Measurements from ENCODE around the gene TMEM151A. TPM values are rescaled to one million over a fixed set of nuclear protein-coding genes. Genes with fewer than 3 reads are reported as not detected.
A peak's percentile ranks its signal among the peaks of the same experiment; 100 is the strongest.

Gene TMEM151A
- total and polyA plus RNA-seq, 2 of the 4 experiments (the other 2 are of a cell fraction) = 0.03 TPM; not detected in 1

DNA sequence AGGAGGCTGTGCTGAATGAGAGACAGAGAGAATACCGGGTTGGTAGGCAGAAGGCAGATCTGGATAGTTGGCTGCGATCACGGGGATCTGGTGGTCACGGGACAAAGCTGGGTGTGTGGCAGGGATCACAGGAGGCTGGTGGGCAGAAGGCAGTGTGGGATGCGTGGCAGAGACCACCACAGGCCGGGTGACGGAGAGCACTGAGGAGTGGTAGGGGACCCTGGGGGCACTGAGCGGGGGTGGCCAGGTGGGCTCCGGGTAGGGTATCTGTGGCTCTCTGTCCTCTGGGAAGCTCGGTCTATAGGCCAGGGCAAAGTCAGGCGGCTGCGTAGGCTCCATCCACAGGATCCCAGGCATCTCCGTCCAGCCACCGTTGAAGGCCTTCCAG lies 23.8 kb downstream of the TMEM151A start:
- H4K8ac ChIP-seq (ENCODE audit: low read depth in 2 of 2, low read length in 2 of 2) = peak overlapping the region; percentile 1 to 59; a peak in 1 of 4 replicates
- peaks cover 32% of the 10 kb centered on the region for H3K4me1 ChIP-seq (ENCODE audit: control insufficient read depth, insufficient read depth, low read length)
- H2BK120ac ChIP-seq (ENCODE audit: low read depth, low read length) = peak overlapping the region; percentile 47; the same call in 1 of the 2 replicates
- H2BK15ac ChIP-seq (ENCODE audit: low read depth, low read length) = no peak overlapping the region
- peak overlapping the region; percentile 93 for H2AK9ac ChIP-seq (replicated peaks; ENCODE audit: low read depth, low read length, poor library complexity)
- H2AK5ac ChIP-seq (ENCODE audit: low read depth, low read length) = peak overlapping the region; percentile 77
- peak overlapping the region; percentile 0; the same call in 1 of the 2 replicates for H4K5ac ChIP-seq (ENCODE audit: low read depth, low read length)
- H4K91ac ChIP-seq (ENCODE audit: insufficient read depth, low read depth, low read length) = no peak overlapping the region; the same call in 1 of the 2 replicates
- H3K36me3 ChIP-seq (ENCODE audit: control insufficient read depth, insufficient read depth, low read length) = no peaks in the 10 kb centered on the region
- POLR2A ChIA-PET (ENCODE audit: unreplicated experiment) = no interaction called here
- no peaks in the 10 kb centered on the region for H3K9me3 ChIP-seq (ENCODE audit: control insufficient read depth, insufficient read depth, low read length)
- CTCF ChIA-PET = no interaction called here
- peak overlapping the region; percentile 81 for H2AFZ ChIP-seq (replicated peaks; ENCODE audit: low read length, poor library complexity)
- H3K56ac ChIP-seq (ENCODE audit: extremely low read depth, insufficient read depth, low read length) = peak overlapping the region; percentile 18; the same call in 1 of the 2 replicates
- peaks cover 11% of the 10 kb centered on the region for H3K9me1 ChIP-seq (ENCODE audit: insufficient read depth, low read length)
- dilution Hi-C loops (cut with HindIII; ENCODE audit: low sequenced_read_pairs, unreplicated experiment) = no loop called here
- peak overlapping the region; percentile 77 for H2BK5ac ChIP-seq (ENCODE audit: low read depth, low read length, poor library complexity, severe bottlenecking)
- peak overlapping the region; percentile 85 for H3K4me2 ChIP-seq (ENCODE audit: low read depth, low read length)
- no peak overlapping the region for H2BK20ac ChIP-seq (ENCODE audit: low read depth, low read length)
- H3K4ac ChIP-seq (ENCODE audit: low read depth, low read length) = peak overlapping the region; percentile 81
- H3K27me3 ChIP-seq (ENCODE audit: control insufficient read depth, insufficient read depth, low read length) = no peaks in the 10 kb centered on the region
- TF ChIP-seq, protein P1, sequence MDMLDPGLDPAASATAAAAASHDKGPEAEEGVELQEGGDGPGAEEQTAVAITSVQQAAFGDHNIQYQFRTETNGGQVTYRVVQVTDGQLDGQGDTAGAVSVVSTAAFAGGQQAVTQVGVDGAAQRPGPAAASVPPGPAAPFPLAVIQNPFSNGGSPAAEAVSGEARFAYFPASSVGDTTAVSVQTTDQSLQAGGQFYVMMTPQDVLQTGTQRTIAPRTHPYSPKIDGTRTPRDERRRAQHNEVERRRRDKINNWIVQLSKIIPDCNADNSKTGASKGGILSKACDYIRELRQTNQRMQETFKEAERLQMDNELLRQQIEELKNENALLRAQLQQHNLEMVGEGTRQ (IDR thresholded peaks at IDR 0.05; ENCODE audit: low read depth, low read length) = no peak; the same call in 1 of the 2 replicates
- TF ChIP-seq CEBPB (IDR thresholded peaks at IDR 0.05; ENCODE audit: low read depth, low read length) (no peak), FOS (IDR thresholded peaks at IDR 0.05; ENCODE audit: low read depth, low read length) (no peak), RCOR1 (IDR thresholded peaks at IDR 0.05; ENCODE audit: insufficient replicate concordance, low read length) (no peak), POLR2A (IDR thresholded peaks at IDR 0.05; ENCODE audit: low read depth, low read length) (no peak; the same call in 1 of the 2 replicates), RAD21 (IDR thresholded peaks at IDR 0.05; ENCODE audit: low read length) (no peak), CHD1 (IDR thresholded peaks at IDR 0.05; ENCODE audit: low read depth, low read length) (no peak), MXI1 (IDR thresholded peaks at IDR 0.05; ENCODE audit: borderline replicate concordance, low read depth, low read length) (no peak), MAZ (IDR thresholded peaks at IDR 0.05; ENCODE audit: borderline replicate concordance, low read depth, low read length) (no peak), SMC3 (IDR thresholded peaks at IDR 0.05; ENCODE audit: low read depth, low read length) (no peak), BHLHE40 (IDR thresholded peaks at IDR 0.05; ENCODE audit: low read depth, low read length) (no peak), MAFK (IDR thresholded peaks at IDR 0.05; ENCODE audit: low read depth, low read length) (no peak), RFX5 (IDR thresholded peaks at IDR 0.05; ENCODE audit: low read depth, low read length) (no peak), NFE2L2 (IDR thresholded peaks at IDR 0.05; ENCODE audit: low read depth, low read length) (no peak)
- TF ChIP-seq, protein P2, sequence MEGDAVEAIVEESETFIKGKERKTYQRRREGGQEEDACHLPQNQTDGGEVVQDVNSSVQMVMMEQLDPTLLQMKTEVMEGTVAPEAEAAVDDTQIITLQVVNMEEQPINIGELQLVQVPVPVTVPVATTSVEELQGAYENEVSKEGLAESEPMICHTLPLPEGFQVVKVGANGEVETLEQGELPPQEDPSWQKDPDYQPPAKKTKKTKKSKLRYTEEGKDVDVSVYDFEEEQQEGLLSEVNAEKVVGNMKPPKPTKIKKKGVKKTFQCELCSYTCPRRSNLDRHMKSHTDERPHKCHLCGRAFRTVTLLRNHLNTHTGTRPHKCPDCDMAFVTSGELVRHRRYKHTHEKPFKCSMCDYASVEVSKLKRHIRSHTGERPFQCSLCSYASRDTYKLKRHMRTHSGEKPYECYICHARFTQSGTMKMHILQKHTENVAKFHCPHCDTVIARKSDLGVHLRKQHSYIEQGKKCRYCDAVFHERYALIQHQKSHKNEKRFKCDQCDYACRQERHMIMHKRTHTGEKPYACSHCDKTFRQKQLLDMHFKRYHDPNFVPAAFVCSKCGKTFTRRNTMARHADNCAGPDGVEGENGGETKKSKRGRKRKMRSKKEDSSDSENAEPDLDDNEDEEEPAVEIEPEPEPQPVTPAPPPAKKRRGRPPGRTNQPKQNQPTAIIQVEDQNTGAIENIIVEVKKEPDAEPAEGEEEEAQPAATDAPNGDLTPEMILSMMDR (conservative IDR thresholded peaks at IDR 0.05; ENCODE audit: low read depth, low read length) = no peak
- TF ChIP-seq, protein P3, sequence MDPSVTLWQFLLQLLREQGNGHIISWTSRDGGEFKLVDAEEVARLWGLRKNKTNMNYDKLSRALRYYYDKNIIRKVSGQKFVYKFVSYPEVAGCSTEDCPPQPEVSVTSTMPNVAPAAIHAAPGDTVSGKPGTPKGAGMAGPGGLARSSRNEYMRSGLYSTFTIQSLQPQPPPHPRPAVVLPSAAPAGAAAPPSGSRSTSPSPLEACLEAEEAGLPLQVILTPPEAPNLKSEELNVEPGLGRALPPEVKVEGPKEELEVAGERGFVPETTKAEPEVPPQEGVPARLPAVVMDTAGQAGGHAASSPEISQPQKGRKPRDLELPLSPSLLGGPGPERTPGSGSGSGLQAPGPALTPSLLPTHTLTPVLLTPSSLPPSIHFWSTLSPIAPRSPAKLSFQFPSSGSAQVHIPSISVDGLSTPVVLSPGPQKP (IDR thresholded peaks at IDR 0.05; ENCODE audit: borderline replicate concordance, low read depth, low read length) = no peak
- H3K18ac ChIP-seq (ENCODE audit: low read depth, low read length) = no peak overlapping the region
- H3K79me1 ChIP-seq (ENCODE audit: low read depth in 1 of 2, low read length in 2 of 2) = peaks cover 0 to 42% of the 10 kb centered on the region in 2 experiments; a peak in 2 of 4 replicates
- ATAC-seq (ENCODE audit: low read depth) (no peak), DNase-seq (no peak)
- peak overlapping the region; percentile 95 for H3K9ac ChIP-seq (ENCODE audit: low read depth, low read length)
- 46% methylated on average over 8 of the region's 14 CpGs; no CpG with 5 or more reads in 1 of the 2 experiments for WGBS, 2 experiments (ENCODE audit: extremely low coverage in 2 of 2, insufficient read length in 1 of 2)
- in situ Hi-C loops (cut with MboI; ENCODE audit: low sequenced_read_pairs) = no loop called here
- no TSS peak for BruUV-seq (replicated peaks)
- H3K4me3 ChIP-seq (ENCODE audit: insufficient read depth, low read depth, low read length) = peak overlapping the region; percentile 72
- H4K20me1 ChIP-seq (ENCODE audit: insufficient read depth, low read length) = peaks cover 39% of the 10 kb centered on the region
- intact Hi-C loops (cut with micrococcal nuclease) = no loop called here
- peak overlapping the region; percentile 93 for H3K27ac ChIP-seq (ENCODE audit: insufficient read depth, low read length)
- peak overlapping the region; percentile 94 for H3K14ac ChIP-seq (replicated peaks; ENCODE audit: low read depth, low read length)
- H3K23ac ChIP-seq (ENCODE audit: low read depth, low read length) = peak overlapping the region; percentile 75

All from IMR-90 (cell line).